Esophagus mucosa (tissue), 1 donor: ENCODE data around the gene UAP1L1. TPM values are rescaled to one million over a fixed set of nuclear protein-coding genes. Genes with fewer than 3 reads are reported as not detected.

Experiments
- ATAC-seq: fragments of 200-7000 bp; cut with Tn5 transposase; one replicate; pipeline ENCODE4 v1.9.1; 2020
- total RNA-seq: library from RNA; stranded (reverse); gene quantifications from one replicate; pipeline ENCODE4 v1.2.4, GENCODE V29; 2023
- donor health status: DM: yes; HTN: yes; CAD: no.

The UAP1L1 gene
- total RNA-seq, 1 donor from 2014 or later, result 4.9 TPM

- ATAC-seq, result no peak
Measured at GRCh38 chr9:137099231-137099630, 21.9 kb downstream of the UAP1L1 start.

- no peak for ATAC-seq
Measured at GRCh38 chr9:137103206-137103999, 26.1 kb downstream of the UAP1L1 start.

GRCh38 chr9:137105814-137106661, 28.7 kb downstream of the UAP1L1 start:
- no peak for ATAC-seq

GRCh38 chr9:137106662-137107250, 29.4 kb downstream of the UAP1L1 start:
- ATAC-seq, result peak; percentile 22

GRCh38 chr9:137107312-137107921, 30.1 kb downstream of the UAP1L1 start:
- ATAC-seq, result peak; percentile 67

GRCh38 chr9:137107982-137108381, 30.7 kb downstream of the UAP1L1 start:
- ATAC-seq, result no peak

- no peak for ATAC-seq
Measured at GRCh38 chr9:137108608-137109249, 31.4 kb downstream of the UAP1L1 start.

- no peak for ATAC-seq
Measured at GRCh38 chr9:137109250-137110146, 32.2 kb downstream of the UAP1L1 start.

GRCh38 chr9:137110147-137110910, 33.0 kb downstream of the UAP1L1 start:
- ATAC-seq, result no peak

- no peak for ATAC-seq
Measured at GRCh38 chr9:137110911-137111787, 33.8 kb downstream of the UAP1L1 start.

- no peak for ATAC-seq
Measured at GRCh38 chr9:137111788-137112563, 34.7 kb downstream of the UAP1L1 start.

GRCh38 chr9:137112564-137113384, 35.5 kb downstream of the UAP1L1 start:
- no peak for ATAC-seq

GRCh38 chr9:137113385-137114159, 36.3 kb downstream of the UAP1L1 start:
- ATAC-seq, result no peak

- ATAC-seq, result no peak
Measured at GRCh38 chr9:137114220-137114612, 36.9 kb downstream of the UAP1L1 start.

GRCh38 chr9:137114613-137115393, 37.5 kb downstream of the UAP1L1 start, which contains the start of gene DPP7:
Gene DPP7, minus strand, starts transcription at chr9:137114733. Its CDS starts 20 bp downstream, at chr9:137114713.
- peak; percentile 75 for ATAC-seq
